ENCODE results near the gene CELF3. TPM values are rescaled to one million over a fixed set of nuclear protein-coding genes. Genes with fewer than 3 reads are reported as not detected.

The CELF3 gene
- total and polyA plus RNA-seq, 2 of the 13 experiments (the other 11 are each of a cell fraction or from before 2014, with no cell fraction given): not detected

GRCh38 chr1:151729157-151729965 is 12.8 kb upstream of the CELF3 start (continued):
- TF ChIP-seq ZSCAN20 (CRISPR knock-in tag; IDR thresholded peaks at IDR 0.05; ENCODE audit: borderline replicate concordance): no peak
- TF ChIP-seq REPIN1 (CRISPR knock-in tag; IDR thresholded peaks at IDR 0.05; ENCODE audit: borderline replicate concordance, low read depth): no peak
- no peak for TF ChIP-seq FOXO1 (CRISPR knock-in tag; IDR thresholded peaks at IDR 0.05)
- TF ChIP-seq PRPF4 (IDR thresholded peaks at IDR 0.05; ENCODE audit: low read depth, low read length, poor library complexity, severe bottlenecking): no peak
- TF ChIP-seq ZNF746 (CRISPR knock-in tag; IDR thresholded peaks at IDR 0.05): no peak
- no peak for TF ChIP-seq TOPORS (CRISPR knock-in tag; IDR thresholded peaks at IDR 0.05)
- TF ChIP-seq FOXP1 (IDR thresholded peaks at IDR 0.05): no peak
- TF ChIP-seq FOXP1 (CRISPR knock-in tag; IDR thresholded peaks at IDR 0.05): peak; percentile 75; the same call in 1 of the 2 replicates
- no peak for TF ChIP-seq JDP2 (CRISPR knock-in tag; IDR thresholded peaks at IDR 0.05; ENCODE audit: borderline replicate concordance)
- TF ChIP-seq ZNF225 (CRISPR knock-in tag; IDR thresholded peaks at IDR 0.05): no peak
- no peak for TF ChIP-seq ZSCAN12 (CRISPR knock-in tag; IDR thresholded peaks at IDR 0.05)
- no peak; the same call in 1 of the 2 replicates for TF ChIP-seq NCOA2 (CRISPR knock-in tag; IDR thresholded peaks at IDR 0.05)
- no peak for TF ChIP-seq ZNF407 (CRISPR knock-in tag; IDR thresholded peaks at IDR 0.05; ENCODE audit: not compliant biosample characterization)
- no peak for TF ChIP-seq SNAPC2 (CRISPR knock-in tag; IDR thresholded peaks at IDR 0.05)
- peak; percentile 23; the same call in 1 of the 2 replicates for TF ChIP-seq MTA1 (CRISPR knock-in tag; IDR thresholded peaks at IDR 0.05; ENCODE audit: borderline replicate concordance)
- no peak for TF ChIP-seq ZFY (CRISPR knock-in tag; IDR thresholded peaks at IDR 0.05)
- TF ChIP-seq CSRNP1 (CRISPR knock-in tag; IDR thresholded peaks at IDR 0.05): no peak
- no peak for TF ChIP-seq ZBTB1 (CRISPR knock-in tag; IDR thresholded peaks at IDR 0.05; ENCODE audit: borderline replicate concordance)
